SK-N-SH treated with all-trans-retinoic acid at 6 μM for 48 hours (cell line): ENCODE measurements around the gene OR4M1.
"Not testable (repeated sequence)": the region's sequence is repeated elsewhere in the genome, so short reads cannot be mapped to it uniquely, and the experiment has no call there.

Experiments
- GLIS3 ChIP-seq: fragments of 250-450 bp; sonication (Bioruptor Pico); IDR thresholded peaks from 2 replicates; pipeline ENCODE4 v1.5.0; 2020; ENCODE audit warnings: mild to moderate bottlenecking, moderate library complexity
- PATZ1 ChIP-seq: fragments of 250-450 bp; sonication (Bioruptor Pico); IDR thresholded peaks from 2 replicates; pipeline ENCODE4 v1.8.0; 2020; ENCODE audit warnings: mild to moderate bottlenecking, moderate library complexity, borderline replicate concordance
- ZNF8 ChIP-seq: fragments of 450-650 bp; formaldehyde crosslinking; IDR thresholded peaks from 2 replicates; pipeline ENCODE4 v1.5.0; 2020; ENCODE audit warnings: mild to moderate bottlenecking, moderate library complexity

GRCh38 chr14:19752316-19752715 lies 21.0 kb upstream of the OR4M1 start:
- TF ChIP-seq PATZ1 (CRISPR knock-in tag); ZNF8; GLIS3 (CRISPR knock-in tag): not testable (repeated sequence)
